Body of pancreas (tissue), 4 donors: ENCODE results near the gene CHEK1.

Source experiments
- POLR2A ChIP-seq, 3 donors: fragments of 450-650 bp; IDR thresholded peaks; one replicate each; pipeline ENCODE4 v1.6.1; 2016; ENCODE audit warnings: antibody characterized with exemption in 3 of 3, mild to moderate bottlenecking in 2 of 3
- TF ChIP-seq, protein P1 (sequence below), 7 experiments: fragments of 450-650 bp in 4 of 7; fragments of 200-600 bp in 3 of 7; sonication (generic) in 3 of 7; IDR thresholded peaks; one replicate each; pipeline ENCODE4 v1.5.1; 2016 to 2019; ENCODE audit warnings: antibody characterized with exemption in 7 of 7

GRCh38 chr11:125603207-125603606, 21.8 kb upstream of the CHEK1 start:
- TF ChIP-seq, protein P1, sequence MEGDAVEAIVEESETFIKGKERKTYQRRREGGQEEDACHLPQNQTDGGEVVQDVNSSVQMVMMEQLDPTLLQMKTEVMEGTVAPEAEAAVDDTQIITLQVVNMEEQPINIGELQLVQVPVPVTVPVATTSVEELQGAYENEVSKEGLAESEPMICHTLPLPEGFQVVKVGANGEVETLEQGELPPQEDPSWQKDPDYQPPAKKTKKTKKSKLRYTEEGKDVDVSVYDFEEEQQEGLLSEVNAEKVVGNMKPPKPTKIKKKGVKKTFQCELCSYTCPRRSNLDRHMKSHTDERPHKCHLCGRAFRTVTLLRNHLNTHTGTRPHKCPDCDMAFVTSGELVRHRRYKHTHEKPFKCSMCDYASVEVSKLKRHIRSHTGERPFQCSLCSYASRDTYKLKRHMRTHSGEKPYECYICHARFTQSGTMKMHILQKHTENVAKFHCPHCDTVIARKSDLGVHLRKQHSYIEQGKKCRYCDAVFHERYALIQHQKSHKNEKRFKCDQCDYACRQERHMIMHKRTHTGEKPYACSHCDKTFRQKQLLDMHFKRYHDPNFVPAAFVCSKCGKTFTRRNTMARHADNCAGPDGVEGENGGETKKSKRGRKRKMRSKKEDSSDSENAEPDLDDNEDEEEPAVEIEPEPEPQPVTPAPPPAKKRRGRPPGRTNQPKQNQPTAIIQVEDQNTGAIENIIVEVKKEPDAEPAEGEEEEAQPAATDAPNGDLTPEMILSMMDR (IDR thresholded peaks at IDR 0.05): no peak
- TF ChIP-seq POLR2A (IDR thresholded peaks at IDR 0.05): no peak
